GM23338 (cell line): Measurements from ENCODE around the gene ORC6.

Experiments used
- CREB1 ChIP-seq: fragments of 250-450 bp; sonication (Bioruptor Pico); IDR thresholded peaks from 2 replicates; pipeline ENCODE4 v1.5.0; 2020; ENCODE audit warnings: low read depth, mild to moderate bottlenecking, moderate library complexity
- EZH2 ChIP-seq: fragments of 200-600 bp; sonication (generic); IDR thresholded peaks from one replicate; pipeline ENCODE4 v1.8.0; 2017; ENCODE audit warnings: antibody characterized with exemption, mild to moderate bottlenecking, low read depth; ENCODE audit not compliant: unreplicated experiment
- EZH2phosphoT487 ChIP-seq: fragments of 200-600 bp; sonication (generic); IDR thresholded peaks from one replicate; pipeline ENCODE4 v1.8.1; 2018; ENCODE audit warnings: antibody characterized with exemption; ENCODE audit not compliant: unreplicated experiment
- JUNB ChIP-seq: IDR thresholded peaks from one replicate; pipeline ENCODE4 v1.6.1; 2016; ENCODE audit warnings: antibody characterized with exemption; ENCODE audit not compliant: unreplicated experiment
- NANOG ChIP-seq: IDR thresholded peaks from 2 replicates; pipeline ENCODE4 v1.6.1; 2016; ENCODE audit warnings: antibody characterized with exemption, borderline replicate concordance
- POLR2AphosphoS5 ChIP-seq: IDR thresholded peaks from 2 replicates; pipeline ENCODE4 v1.6.1; 2016; ENCODE audit warnings: antibody characterized with exemption, low read depth
- STAT1 ChIP-seq: IDR thresholded peaks from one replicate; pipeline ENCODE4 v1.6.1; 2016; ENCODE audit warnings: antibody characterized with exemption; ENCODE audit not compliant: unreplicated experiment
- ZNF331 ChIP-seq: fragments of 250-450 bp; sonication (Bioruptor Pico); IDR thresholded peaks from 2 replicates; pipeline ENCODE4 v1.5.0; 2020; ENCODE audit warnings: low read depth, mild to moderate bottlenecking, moderate library complexity
- TF ChIP-seq, protein P1 (sequence below), 2 experiments: fragments of 200-600 bp in 1 of 2; sonication (generic) in 1 of 2; conservative IDR thresholded peaks; 2 replicates each; pipeline versions ENCODE4 v1.5.1 to v1.6.1; 2016 to 2017; ENCODE audit warnings: antibody characterized with exemption in 2 of 2, low read depth in 2 of 2, mild to moderate bottlenecking in 2 of 2, moderate library complexity in 1 of 2
- TF ChIP-seq, protein P2 (sequence below): IDR thresholded peaks from 2 replicates; pipeline ENCODE4 v1.6.1; 2016; ENCODE audit warnings: antibody characterized with exemption
- TF ChIP-seq, protein P3 (sequence below): IDR thresholded peaks from one replicate; pipeline ENCODE4 v1.6.1; 2018; ENCODE audit warnings: antibody characterized with exemption; ENCODE audit not compliant: unreplicated experiment

DNA sequence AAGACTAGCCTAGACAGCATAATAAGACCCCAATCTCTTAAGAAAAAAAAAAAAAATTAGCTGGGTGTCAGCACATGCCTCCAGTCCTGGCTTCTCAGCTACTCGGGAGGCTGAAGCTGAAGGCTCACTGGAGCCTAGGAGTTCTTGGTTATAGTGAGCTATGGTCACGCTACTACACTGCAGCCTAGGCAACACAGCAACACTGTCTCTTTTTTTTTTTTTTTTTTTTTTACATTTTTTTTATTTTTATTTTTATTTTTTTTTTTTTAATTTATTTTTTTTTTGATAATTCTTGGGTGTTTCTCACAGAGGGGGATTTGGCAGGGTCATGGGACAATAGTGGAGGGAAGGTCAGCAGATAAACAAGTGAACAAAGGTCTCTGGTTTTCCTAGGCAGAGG, 4.1 kb downstream of the ORC6 start:
- TF ChIP-seq, protein P1, sequence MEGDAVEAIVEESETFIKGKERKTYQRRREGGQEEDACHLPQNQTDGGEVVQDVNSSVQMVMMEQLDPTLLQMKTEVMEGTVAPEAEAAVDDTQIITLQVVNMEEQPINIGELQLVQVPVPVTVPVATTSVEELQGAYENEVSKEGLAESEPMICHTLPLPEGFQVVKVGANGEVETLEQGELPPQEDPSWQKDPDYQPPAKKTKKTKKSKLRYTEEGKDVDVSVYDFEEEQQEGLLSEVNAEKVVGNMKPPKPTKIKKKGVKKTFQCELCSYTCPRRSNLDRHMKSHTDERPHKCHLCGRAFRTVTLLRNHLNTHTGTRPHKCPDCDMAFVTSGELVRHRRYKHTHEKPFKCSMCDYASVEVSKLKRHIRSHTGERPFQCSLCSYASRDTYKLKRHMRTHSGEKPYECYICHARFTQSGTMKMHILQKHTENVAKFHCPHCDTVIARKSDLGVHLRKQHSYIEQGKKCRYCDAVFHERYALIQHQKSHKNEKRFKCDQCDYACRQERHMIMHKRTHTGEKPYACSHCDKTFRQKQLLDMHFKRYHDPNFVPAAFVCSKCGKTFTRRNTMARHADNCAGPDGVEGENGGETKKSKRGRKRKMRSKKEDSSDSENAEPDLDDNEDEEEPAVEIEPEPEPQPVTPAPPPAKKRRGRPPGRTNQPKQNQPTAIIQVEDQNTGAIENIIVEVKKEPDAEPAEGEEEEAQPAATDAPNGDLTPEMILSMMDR (conservative IDR thresholded peaks at IDR 0.05; ENCODE audit: low read depth in 2 of 2) = no peak
- TF ChIP-seq, protein P2, sequence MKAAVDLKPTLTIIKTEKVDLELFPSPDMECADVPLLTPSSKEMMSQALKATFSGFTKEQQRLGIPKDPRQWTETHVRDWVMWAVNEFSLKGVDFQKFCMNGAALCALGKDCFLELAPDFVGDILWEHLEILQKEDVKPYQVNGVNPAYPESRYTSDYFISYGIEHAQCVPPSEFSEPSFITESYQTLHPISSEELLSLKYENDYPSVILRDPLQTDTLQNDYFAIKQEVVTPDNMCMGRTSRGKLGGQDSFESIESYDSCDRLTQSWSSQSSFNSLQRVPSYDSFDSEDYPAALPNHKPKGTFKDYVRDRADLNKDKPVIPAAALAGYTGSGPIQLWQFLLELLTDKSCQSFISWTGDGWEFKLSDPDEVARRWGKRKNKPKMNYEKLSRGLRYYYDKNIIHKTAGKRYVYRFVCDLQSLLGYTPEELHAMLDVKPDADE = no peak
- no peak for TF ChIP-seq ZNF331 (CRISPR knock-in tag)
- TF ChIP-seq EZH2 = no peak
- no peak for TF ChIP-seq CREB1 (CRISPR knock-in tag)
- TF ChIP-seq EZH2phosphoT487 = no peak
- no peak for TF ChIP-seq POLR2AphosphoS5
- no peak for TF ChIP-seq JUNB
- TF ChIP-seq, protein P3, sequence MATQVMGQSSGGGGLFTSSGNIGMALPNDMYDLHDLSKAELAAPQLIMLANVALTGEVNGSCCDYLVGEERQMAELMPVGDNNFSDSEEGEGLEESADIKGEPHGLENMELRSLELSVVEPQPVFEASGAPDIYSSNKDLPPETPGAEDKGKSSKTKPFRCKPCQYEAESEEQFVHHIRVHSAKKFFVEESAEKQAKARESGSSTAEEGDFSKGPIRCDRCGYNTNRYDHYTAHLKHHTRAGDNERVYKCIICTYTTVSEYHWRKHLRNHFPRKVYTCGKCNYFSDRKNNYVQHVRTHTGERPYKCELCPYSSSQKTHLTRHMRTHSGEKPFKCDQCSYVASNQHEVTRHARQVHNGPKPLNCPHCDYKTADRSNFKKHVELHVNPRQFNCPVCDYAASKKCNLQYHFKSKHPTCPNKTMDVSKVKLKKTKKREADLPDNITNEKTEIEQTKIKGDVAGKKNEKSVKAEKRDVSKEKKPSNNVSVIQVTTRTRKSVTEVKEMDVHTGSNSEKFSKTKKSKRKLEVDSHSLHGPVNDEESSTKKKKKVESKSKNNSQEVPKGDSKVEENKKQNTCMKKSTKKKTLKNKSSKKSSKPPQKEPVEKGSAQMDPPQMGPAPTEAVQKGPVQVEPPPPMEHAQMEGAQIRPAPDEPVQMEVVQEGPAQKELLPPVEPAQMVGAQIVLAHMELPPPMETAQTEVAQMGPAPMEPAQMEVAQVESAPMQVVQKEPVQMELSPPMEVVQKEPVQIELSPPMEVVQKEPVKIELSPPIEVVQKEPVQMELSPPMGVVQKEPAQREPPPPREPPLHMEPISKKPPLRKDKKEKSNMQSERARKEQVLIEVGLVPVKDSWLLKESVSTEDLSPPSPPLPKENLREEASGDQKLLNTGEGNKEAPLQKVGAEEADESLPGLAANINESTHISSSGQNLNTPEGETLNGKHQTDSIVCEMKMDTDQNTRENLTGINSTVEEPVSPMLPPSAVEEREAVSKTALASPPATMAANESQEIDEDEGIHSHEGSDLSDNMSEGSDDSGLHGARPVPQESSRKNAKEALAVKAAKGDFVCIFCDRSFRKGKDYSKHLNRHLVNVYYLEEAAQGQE = no peak
- TF ChIP-seq STAT1 = no peak
- no peak for TF ChIP-seq NANOG
